Measurements from ENCODE around the gene IMPDH1.

The IMPDH1 gene

GRCh38 chr7:128404886-128405470 is 4.8 kb downstream of the IMPDH1 start:
- DNase-seq = no peak

- no peak for DNase-seq
These were observed 5.6 kb downstream of the IMPDH1 start for GRCh38 chr7:128404143-128404681.

- DNase-seq = no peak
These were observed 6.1 kb downstream of the IMPDH1 start for GRCh38 chr7:128403676-128404075.

GRCh38 chr7:128402356-128402755 is 7.4 kb downstream of the IMPDH1 start:
- no peak for DNase-seq

- no peak for DNase-seq
These were observed 9.2 kb downstream of the IMPDH1 start for GRCh38 chr7:128400566-128400965.

GRCh38 chr7:128399991-128400390 is 9.8 kb downstream of the IMPDH1 start:
- DNase-seq = no peak

- DNase-seq = no peak
These were observed 11.0 kb downstream of the IMPDH1 start for GRCh38 chr7:128398841-128399135.

- DNase-seq = no peak
These were observed 11.6 kb downstream of the IMPDH1 start for GRCh38 chr7:128398016-128398840.

- DNase-seq = no peak
These were observed 13.4 kb downstream of the IMPDH1 start for GRCh38 chr7:128396357-128396756.

GRCh38 chr7:128395748-128396147 is 14.0 kb downstream of the IMPDH1 start:
- DNase-seq = no peak

GRCh38 chr7:128394904-128395496 is 14.8 kb downstream of the IMPDH1 start:
- DNase-seq = no peak

GRCh38 chr7:128393526-128394330 is 16.1 kb downstream of the IMPDH1 start:
- no peak for DNase-seq

- DNase-seq = no peak
These were observed 17.1 kb downstream of the IMPDH1 start for GRCh38 chr7:128392446-128393327.

GRCh38 chr7:128391805-128392204 is 18.0 kb downstream of the IMPDH1 start:
- no peak for DNase-seq

GRCh38 chr7:128390871-128391565 is 18.8 kb downstream of the IMPDH1 start:
- no peak for DNase-seq

- no peak for DNase-seq
These were observed 20.0 kb downstream of the IMPDH1 start for GRCh38 chr7:128389618-128390329.

GRCh38 chr7:128389085-128389617 is 20.6 kb downstream of the IMPDH1 start:
- DNase-seq = no peak

- DNase-seq = no peak
These were observed 21.7 kb downstream of the IMPDH1 start for GRCh38 chr7:128388145-128388485.

GRCh38 chr7:128387216-128388144 is 22.3 kb downstream of the IMPDH1 start:
- DNase-seq = peak; percentile 5

Measured in DMS153 (cell line).